Right forelimb (tissue), 1 donor: Measurements from ENCODE around the gene SH3GLB2.
"Not testable (repeated sequence)": the region's sequence is repeated elsewhere in the genome, so short reads cannot be mapped to it uniquely, and the experiment has no call there.

Source experiments
- DNase-seq: peaks from one replicate; pipeline ENCODE4 v3.0.0-alpha.2; 2018

SH3GLB2 gene

DNA sequence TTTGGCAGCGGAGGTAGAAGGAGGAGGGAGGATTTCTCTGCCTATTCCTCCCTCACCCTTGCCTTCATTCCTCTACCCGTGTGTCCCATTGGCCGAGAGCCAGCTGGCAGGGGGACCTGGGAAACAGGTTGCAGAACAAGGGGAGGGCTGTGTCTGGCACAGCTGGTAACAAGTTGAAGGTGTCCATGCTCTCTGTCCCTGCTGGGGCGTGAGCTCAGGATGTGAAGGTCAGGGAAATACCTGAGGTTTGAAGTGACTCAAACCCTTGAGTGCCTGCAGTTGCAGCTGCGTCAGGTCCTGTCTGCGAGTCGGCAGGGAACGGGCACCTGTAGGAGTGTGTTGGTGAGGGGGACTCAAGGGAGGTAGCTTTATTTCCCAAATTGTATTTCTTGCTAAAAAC is 24.5 kb upstream of the SH3GLB2 start:
- DNase-seq = no peak

DNA sequence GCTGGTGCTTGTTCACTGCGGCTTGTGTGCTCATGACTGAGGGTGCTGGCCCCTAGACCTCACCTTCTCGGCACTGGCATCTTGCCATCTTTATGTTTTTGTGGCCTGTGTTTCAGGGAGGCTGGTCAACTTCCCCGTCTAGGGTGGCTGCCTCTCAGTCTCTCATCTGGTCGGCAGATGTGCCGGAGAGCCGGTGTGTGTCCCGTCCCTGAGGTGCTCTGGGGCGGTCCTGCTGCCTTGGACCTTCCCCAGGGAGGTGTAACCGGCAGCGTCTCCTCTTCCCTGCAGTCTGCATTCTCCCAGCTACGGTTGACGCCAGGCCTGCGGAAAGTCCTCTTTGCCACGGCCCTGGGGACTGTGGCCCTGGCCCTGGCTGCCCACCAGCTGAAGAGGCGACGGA is 13.9 kb upstream of the SH3GLB2 start:
- no peak for DNase-seq

DNA sequence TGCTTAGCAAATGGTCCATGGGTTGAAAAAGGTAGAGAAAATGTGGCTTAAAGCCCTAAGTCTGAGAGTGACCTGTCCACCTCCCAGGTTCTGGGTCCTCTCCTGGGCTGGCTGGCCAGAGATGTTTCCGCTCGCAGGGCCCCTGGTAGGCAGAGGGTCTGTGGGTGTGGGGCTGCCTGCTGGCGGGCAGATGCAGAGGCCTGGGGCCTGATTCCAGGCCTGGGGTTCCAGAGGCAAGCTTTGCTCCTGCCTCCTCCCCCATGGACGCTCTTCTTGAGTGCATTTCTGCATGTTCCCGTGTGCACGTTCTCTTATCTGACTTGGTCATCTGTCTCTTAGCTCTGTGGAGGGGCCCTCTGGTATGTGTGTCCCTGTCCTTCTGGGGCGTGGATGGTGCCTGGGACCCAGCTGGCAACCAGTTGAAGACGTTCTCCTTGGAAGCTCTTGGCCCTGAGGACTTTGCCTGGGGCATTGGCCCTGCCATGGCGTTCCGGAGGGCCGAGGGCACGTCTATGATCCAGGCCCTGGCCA is 12.0 kb upstream of the SH3GLB2 start:
- DNase-seq = no peak

GRCh38 chr9:129038109-129038852 is 10.2 kb upstream of the SH3GLB2 start:
- no peak for DNase-seq

- DNase-seq = no peak
These were observed 9.6 kb upstream of the SH3GLB2 start for GRCh38 chr9:129037767-129038098.

DNA sequence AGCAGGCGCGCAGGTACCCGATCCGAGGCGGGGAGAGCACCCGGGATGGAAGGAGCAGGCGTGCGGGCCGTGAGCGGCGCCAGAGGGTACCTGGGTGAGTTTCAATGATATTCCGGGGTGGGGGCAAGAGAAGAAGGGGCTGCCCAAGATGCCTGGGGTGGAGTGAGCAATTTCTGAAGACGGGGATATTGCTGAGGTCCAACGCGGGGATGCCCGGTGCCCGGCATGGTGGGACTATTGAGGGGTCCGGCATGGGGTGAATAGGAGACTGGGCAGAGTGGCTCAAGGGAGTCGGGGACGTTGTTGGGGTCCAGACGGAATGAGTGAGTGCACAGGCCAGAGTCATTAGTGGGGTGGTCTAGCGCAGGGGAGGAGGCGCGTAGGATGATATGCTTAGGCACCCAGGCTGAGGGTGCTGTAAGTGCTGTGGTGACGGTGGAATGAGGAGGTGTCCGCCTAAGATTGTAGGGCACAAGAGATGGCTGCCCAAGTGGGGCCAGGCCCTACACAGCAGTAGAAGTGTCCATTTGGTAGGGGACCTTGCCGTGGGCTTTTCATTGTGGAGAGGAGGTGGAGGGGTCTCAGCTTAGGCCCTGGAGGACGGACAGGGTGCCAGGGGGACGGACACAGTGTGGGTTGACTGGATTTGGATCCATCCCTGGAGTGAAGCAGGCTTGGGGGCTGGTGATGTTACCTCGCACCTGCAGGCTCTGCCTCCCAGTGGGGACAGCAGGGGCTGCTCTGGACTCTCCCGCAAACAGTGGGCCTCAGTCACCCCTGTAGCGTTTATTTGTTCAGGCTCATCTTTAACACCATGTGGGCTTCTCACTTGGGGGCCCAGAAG is 9.0 kb upstream of the SH3GLB2 start:
- DNase-seq = no peak

DNA sequence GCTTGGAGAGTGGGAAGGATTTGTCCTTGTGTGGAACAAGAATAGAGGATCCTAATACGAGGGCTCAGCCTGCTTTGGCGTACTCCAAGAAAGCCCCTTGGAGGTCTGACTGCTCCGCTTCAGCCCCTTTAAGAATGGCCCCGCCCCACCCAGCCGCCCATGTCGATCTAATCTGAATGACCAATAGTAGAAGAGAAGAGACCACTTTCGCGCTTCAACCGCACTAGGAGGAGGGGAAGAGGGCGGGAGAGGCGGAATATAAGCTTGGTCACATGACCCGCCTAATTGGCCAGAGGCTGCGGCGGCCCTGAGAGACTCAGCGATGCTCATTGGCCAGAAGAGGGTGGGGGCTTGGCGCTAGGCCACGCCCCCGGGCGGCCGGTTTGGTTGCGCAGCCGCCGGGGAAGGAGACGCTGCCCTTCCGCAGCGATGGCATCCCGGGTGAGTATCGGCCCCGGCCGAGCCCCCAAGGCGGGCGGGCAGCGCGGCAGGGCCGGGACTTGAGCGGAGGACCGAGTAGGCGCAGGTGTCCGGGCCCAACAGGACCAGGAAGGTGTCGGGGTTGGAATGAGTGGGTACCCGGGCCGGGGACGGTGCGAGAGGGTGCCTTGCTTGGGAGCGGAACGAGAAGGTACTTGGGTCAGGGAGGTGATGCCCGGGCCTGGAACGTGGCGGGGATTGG is 8.3 kb upstream of the SH3GLB2 start, which contains the start of gene MIGA2:
Gene MIGA2, plus strand, starts transcription at position 386 of the 682 bp plus-strand sequence. CDS start 3,969 bp downstream, outside the sequence.
- DNase-seq = peak; percentile 95

- not testable (repeated sequence) for DNase-seq
These were observed 7.7 kb upstream of the SH3GLB2 start for GRCh38 chr9:129035838-129036237.

DNA sequence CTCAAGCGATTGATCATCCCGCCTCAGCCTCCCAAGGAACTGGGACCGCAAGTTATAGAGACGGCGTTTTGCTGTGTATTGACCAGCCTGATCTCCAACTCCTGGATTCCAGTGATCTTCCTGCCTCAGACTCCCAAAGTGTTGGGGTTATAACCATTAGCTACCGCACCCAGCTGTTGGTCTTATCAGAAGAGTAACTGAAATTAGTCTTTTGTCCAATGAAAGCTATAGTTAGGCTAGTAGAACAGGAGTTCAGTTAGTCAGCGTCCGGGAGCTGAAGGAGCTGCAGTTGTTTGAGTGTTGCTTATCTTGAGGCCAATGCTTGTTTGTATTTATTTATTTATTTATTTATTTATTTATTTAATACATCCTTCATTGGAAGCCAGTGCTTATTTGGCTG is 5.1 kb upstream of the SH3GLB2 start:
- no peak for DNase-seq

GRCh38 chr9:129032541-129033159 is 4.5 kb upstream of the SH3GLB2 start:
- DNase-seq = no peak

DNA sequence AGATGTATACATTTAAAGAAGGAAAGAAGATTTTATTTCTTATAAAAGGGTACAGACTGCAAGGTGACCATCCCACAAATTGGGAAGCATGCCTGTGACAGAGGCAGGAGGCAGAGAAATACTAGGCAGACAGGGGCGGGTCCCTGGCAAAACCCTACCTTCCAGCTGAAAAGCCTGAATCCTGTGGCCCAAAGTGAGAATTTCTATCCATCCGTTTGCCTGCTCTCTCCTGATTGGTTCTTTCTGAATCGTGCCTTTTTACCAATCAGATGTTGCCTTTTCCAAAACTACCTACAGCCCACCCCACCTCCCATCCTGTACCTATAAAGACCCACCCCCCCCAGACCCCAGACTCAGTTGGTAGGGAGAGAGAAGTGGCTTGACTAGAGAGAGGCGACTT is 3.4 kb upstream of the SH3GLB2 start:
- DNase-seq = no peak

DNA sequence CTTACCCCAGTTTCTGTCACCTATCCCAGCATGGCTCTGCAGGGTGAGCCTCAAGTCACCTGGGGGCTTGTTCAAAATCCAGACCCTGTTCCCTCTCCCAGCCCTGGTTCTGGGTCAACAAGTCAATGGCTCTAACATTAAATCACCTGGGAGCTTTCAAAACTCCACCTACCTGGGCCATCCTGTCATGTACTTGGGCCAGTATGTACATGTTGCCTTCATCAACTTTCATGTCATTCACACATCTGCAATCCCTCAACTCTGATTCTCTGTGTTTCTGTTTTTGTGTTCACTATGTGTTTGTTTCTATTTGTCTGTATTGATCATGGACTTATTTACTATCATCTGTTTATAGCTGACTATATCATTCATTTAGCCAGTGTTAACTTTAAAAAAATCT is 2.1 kb upstream of the SH3GLB2 start:
- no peak for DNase-seq

DNA sequence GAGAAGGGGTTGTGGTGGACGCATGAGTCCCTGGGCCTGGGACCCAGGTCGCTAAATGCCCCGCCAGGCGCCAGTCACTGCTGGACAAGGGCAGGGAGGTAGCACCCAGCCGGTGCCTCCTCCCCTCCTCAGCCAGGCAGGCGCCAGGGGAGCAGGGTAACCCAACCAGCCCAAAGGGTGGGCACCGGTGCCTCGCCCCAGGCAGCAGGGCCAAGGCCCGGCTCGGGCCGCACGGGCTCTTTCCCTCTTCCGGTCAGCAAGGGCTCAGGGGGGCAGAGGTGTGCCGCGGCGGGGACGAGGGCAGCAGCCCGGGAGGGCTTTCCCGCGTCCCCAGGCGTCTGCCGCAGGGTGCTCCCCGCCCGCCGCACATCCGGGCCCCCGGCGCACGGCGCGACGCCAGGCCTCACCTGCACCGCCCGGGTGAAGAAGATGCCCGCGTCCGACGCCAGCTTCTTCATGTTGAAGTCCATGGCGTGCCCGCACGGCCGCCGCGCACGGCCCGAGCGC is 393 bp downstream of the SH3GLB2 start:
- DNase-seq = no peak

DNA sequence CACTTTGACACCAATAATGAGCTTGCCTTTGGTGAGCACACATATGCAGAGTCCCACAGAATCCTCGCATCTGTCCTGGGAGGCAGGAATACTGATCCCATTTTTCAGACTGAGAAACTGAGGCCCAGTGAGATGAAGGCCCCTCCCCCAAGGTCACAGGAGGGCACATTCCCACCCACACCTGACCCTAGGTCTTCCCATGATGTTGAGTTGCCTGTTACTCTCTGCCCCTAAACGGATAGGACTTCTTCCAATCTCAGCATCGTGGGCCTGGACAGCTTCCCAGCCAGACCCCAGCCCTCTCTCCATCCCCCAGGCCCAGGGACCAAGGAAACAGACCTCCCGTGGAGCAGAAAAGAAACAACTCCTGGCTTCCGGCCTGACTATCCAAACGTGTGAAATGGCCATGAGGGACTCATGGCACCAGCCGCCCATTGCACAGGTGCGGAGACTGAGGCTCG is 877 bp downstream of the SH3GLB2 start:
- DNase-seq = no peak

- no peak for DNase-seq
These were observed 1.5 kb downstream of the SH3GLB2 start for GRCh38 chr9:129026442-129027223.

GRCh38 chr9:129023908-129024233 is 4.3 kb downstream of the SH3GLB2 start:
- no peak for DNase-seq

DNA sequence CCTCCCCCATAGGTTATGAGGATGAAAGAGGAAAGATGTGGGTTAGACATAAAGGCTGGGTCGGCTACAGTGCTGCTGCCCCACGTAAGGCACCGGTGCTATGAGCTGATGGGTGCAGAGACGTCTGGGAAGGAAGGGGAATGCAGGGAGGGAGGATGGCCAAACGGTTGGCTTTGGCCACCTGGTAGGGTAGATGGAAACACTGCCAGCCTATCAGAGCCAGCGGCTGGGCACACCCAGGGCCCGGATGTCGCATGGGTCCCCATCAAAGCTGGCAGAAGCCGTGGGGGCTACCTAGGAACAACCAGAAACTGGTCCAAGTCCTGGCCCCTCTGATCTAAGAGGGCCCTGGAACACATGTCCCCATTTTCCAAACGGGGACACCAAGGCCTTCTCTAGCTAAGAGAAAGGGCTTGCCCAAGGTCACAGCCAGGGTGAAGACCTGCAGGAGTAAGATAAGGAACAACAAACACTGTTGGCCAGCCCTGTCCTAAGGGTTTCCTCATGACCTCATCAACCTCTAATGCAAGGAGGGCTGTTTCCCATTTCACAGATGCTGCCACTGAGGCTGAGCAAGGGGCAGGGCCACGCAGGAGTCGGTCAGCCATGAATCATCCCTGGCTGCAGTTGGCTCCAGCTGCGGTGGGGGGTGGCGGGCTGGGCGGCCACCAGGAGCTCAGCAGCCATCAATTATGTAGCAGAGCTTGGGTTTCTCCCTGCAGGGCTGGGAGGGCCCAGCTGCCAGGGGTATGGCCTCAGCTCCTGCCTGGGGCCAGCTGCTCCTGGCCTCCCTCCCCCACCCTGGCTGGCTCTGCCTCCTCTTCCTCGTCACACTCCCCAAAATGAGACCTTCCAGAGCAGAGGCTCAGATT is 4.9 kb downstream of the SH3GLB2 start:
- DNase-seq = peak; percentile 81

- no peak for DNase-seq
These were observed 6.1 kb downstream of the SH3GLB2 start for GRCh38 chr9:129022037-129022436.

GRCh38 chr9:129021091-129021490 is 7.0 kb downstream of the SH3GLB2 start:
- DNase-seq = no peak

- no peak for DNase-seq
These were observed 13.5 kb downstream of the SH3GLB2 start for GRCh38 chr9:129014608-129015007.

- no peak for DNase-seq
These were observed 14.0 kb downstream of the SH3GLB2 start for GRCh38 chr9:129014124-129014523.
